ENCODE results near the gene CSRNP3. TPM values are rescaled to one million over a fixed set of nuclear protein-coding genes. Genes with fewer than 3 reads are reported as not detected.

The CSRNP3 gene
- total and polyA plus RNA-seq, 11 donors: 0.87 to 10.6 (median 4.4) TPM

- 43 to 57% (median 51%) methylated on average over 3 of the region's 3 CpGs for WGBS, 4 donors
- no peaks in the 10 kb centered on the region for H3K36me3 ChIP-seq
- no peaks in the 10 kb centered on the region for H3K9me3 ChIP-seq
- DNase-seq (no peak), ATAC-seq (no peak)
- TF ChIP-seq POLR2A (IDR thresholded peaks at IDR 0.05): no peak
- no peak for TF ChIP-seq CTCF (IDR thresholded peaks at IDR 0.05)
- intact Hi-C loops (cut with DNase I): loop anchor here in 1 of 10 donors (5.0 kb wide), 1 partner anchor 99 kb away; no protein-coding TSS in a partner anchor
- H3K4me1 ChIP-seq: peaks cover 0 to 28% (median 8%) of the 10 kb centered on the region in 12 donors
- peak overlapping the region in 2 of 12 donors; percentile 1 to 17 for H3K4me3 ChIP-seq
- no peaks in the 10 kb centered on the region for H3K27me3 ChIP-seq
- no peak overlapping the region for H3K27ac ChIP-seq
These were observed 3.4 kb downstream of the CSRNP3 start for GRCh38 chr2:165472922-165473321.

- Histone ChIP-seq H3K4me1 (peaks cover 0 to 24% (median 8%) of the 10 kb centered on the region in 12 donors), H3K27me3 (no peaks in the 10 kb centered on the region), H3K36me3 (no peaks in the 10 kb centered on the region), H3K4me3 (no peak overlapping the region), H3K27ac (no peak overlapping the region), H3K9me3 (no peaks in the 10 kb centered on the region)
- intact Hi-C loops (cut with DNase I): loop anchor here in 1 of 10 donors (5.0 kb wide), 1 partner anchor 98 kb away; no protein-coding TSS in a partner anchor
- DNase-seq (no peak), ATAC-seq (no peak)
- TF ChIP-seq CTCF (IDR thresholded peaks at IDR 0.05) (no peak), POLR2A (IDR thresholded peaks at IDR 0.05) (no peak)
- 70 to 94% (median 81%) methylated on average over 3 of the region's 3 CpGs for WGBS, 4 donors
These were observed 5.2 kb downstream of the CSRNP3 start for GRCh38 chr2:165474619-165475276.

- 79 to 86% (median 84%) methylated on average over 6 of the region's 6 CpGs for WGBS, 4 donors
These were observed 5.9 kb downstream of the CSRNP3 start for GRCh38 chr2:165475277-165476004.

More at GRCh38 chr2:165475277-165476004, 5.9 kb downstream of the CSRNP3 start:
- DNase-seq (no peak), ATAC-seq (peak in 1 of 4 donors; percentile 42)
- H3K27me3 ChIP-seq: no peaks in the 10 kb centered on the region
- intact Hi-C loops (cut with DNase I): no loop called here
- no peaks in the 10 kb centered on the region for H3K9me3 ChIP-seq
- peaks cover 0 to 24% (median 9%) of the 10 kb centered on the region in 12 donors for H3K4me1 ChIP-seq
- TF ChIP-seq CTCF (IDR thresholded peaks at IDR 0.05): no peak
- no peak for TF ChIP-seq POLR2A (IDR thresholded peaks at IDR 0.05)
- no peaks in the 10 kb centered on the region for H3K36me3 ChIP-seq
- no peak overlapping the region for H3K4me3 ChIP-seq
- H3K27ac ChIP-seq: no peak overlapping the region

All from heart left ventricle (tissue), 16 donors.